Stimulated activated CD4-positive, alpha-beta T cell treated with anti-CD3 and anti-CD28 coated beads, Interleukin-12 subunit alpha, Interleukin-12 subunit beta, amount 100 ng/mL, for 24 hours (primary cell): ENCODE data around the gene MFAP4.

ENCODE experiments used
- DNase-seq, 2 experiments: peaks; one replicate each; pipeline ENCODE4 v3.0.0-alpha.2; 2020; ENCODE audit warnings: low read depth in 2 of 2

The MFAP4 gene

DNA sequence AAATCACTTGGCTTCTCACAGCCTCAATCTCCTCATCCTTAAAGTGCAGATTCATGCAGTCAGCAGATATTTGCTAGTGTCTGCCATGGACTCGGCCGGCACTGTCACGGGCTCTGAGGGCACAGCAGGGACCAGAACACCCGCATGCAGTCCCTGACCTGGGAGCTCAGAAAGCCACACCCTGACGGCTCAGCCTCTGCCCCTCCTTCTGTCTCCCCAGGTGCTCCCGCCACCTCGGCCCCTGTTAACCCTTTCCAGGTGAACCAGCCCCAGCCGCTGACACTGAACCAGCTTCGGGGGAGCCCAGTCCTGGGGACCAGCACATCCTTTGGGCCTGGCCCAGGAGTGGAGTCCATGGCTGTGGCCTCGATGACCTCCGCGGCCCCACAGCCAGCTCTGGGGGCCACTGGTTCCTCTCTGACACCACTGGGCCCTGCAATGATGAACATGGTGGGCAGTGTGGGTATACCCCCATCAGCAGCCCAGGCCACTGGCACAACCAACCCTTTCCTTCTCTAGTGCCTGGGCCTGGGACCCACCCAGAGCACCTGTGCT is 53.2 kb downstream of the MFAP4 start:
- DNase-seq: no peak
